Sigmoid colon (tissue), 4 donors: ENCODE measurements around the gene TFIP11.
"Not testable (repeated sequence)": the region's sequence is repeated elsewhere in the genome, so short reads cannot be mapped to it uniquely, and the experiment has no call there.

ENCODE experiments used
- EP300 ChIP-seq, 4 donors: sonication (generic); formaldehyde crosslinking; IDR thresholded peaks; one replicate each; pipeline ENCODE4 v1.6.1; 2017; ENCODE audit warnings: antibody characterized with exemption in 4 of 4
- TF ChIP-seq, protein P1 (sequence below), 4 experiments: fragments of 450-650 bp in 3 of 4; fragments of 200-600 bp in 1 of 4; IDR thresholded peaks; one replicate each; pipeline ENCODE4 v1.5.1; 2016 to 2019; ENCODE audit warnings: antibody characterized with exemption in 4 of 4, mild to moderate bottlenecking in 3 of 4, moderate library complexity in 2 of 4

- TF ChIP-seq, protein P1, sequence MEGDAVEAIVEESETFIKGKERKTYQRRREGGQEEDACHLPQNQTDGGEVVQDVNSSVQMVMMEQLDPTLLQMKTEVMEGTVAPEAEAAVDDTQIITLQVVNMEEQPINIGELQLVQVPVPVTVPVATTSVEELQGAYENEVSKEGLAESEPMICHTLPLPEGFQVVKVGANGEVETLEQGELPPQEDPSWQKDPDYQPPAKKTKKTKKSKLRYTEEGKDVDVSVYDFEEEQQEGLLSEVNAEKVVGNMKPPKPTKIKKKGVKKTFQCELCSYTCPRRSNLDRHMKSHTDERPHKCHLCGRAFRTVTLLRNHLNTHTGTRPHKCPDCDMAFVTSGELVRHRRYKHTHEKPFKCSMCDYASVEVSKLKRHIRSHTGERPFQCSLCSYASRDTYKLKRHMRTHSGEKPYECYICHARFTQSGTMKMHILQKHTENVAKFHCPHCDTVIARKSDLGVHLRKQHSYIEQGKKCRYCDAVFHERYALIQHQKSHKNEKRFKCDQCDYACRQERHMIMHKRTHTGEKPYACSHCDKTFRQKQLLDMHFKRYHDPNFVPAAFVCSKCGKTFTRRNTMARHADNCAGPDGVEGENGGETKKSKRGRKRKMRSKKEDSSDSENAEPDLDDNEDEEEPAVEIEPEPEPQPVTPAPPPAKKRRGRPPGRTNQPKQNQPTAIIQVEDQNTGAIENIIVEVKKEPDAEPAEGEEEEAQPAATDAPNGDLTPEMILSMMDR (IDR thresholded peaks at IDR 0.05), result not testable (repeated sequence)
- not testable (repeated sequence) for TF ChIP-seq EP300 (IDR thresholded peaks at IDR 0.05)
These were observed 16.2 kb upstream of the TFIP11 start for GRCh38 chr22:26528518-26528917.
